HepG2 (cell line): ENCODE results near the gene SERAC1. TPM values are rescaled to one million over a fixed set of nuclear protein-coding genes. Genes with fewer than 3 reads are reported as not detected.

ENCODE experiments used
- ATAC-seq: fragments of 200-7000 bp; cut with Tn5 transposase; 3 replicates; pipeline ENCODE4 v1.9.1; 2020; ENCODE audit warnings: mild to moderate bottlenecking, moderate library complexity
- BruUV-seq: library from RNA; stranded (reverse); fragments of 400-500 nt; replicated peaks from 2 replicates; lab custom pipeline; 2021; lab: Mats Ljungman, UMichigan
- CTCF ChIA-PET: fragments of 300-600 bp; formaldehyde crosslinking; extraction: SDS; loops from one replicate; lab custom pipeline; 2021; ENCODE audit warnings: low total read pairs, inconsistent platforms, low intra/inter-chr PET ratio; lab: Yijun Ruan, JAX
- POLR2A ChIA-PET: fragments of 350-600 bp; sonication (Branson Sonifier 250); formaldehyde crosslinking; loops from one replicate; lab custom pipeline; 2020; ENCODE audit warnings: antibody characterized with exemption, inconsistent platforms; lab: Yijun Ruan, JAX
- DNase-seq: peaks from one replicate; pipeline ENCODE4 v3.0.0-alpha.2; 2015; ENCODE audit warnings: low spot score
- FAIRE-seq: peaks from 3 replicates; lab custom pipeline; 2011; peaks lifted over from hg19 to GRCh38; lab: Jason Lieb, UNC
- H2AFZ ChIP-seq: one replicate; pipeline ENCODE4 v1.6.1; 2011; ENCODE audit warnings: low read length, inconsistent platforms
- H3K27ac ChIP-seq: fragments of 300-600 bp; 3 replicates; pipeline ENCODE4 v1.8.0; 2011; ENCODE audit warnings: mixed run types, mild to moderate bottlenecking, mixed read lengths, low read length, inconsistent platforms; ENCODE audit not compliant: insufficient read depth; ENCODE audit errors: extremely low read length
- H3K27me3 ChIP-seq, 2 experiments: fragments of 200-600 bp in 1 of 2; 2 replicates in 1 of 2; 3 replicates in 1 of 2; pipeline versions ENCODE4 v1.6.0 to v1.8.0; 2011; ENCODE audit warnings: low read length in 2 of 2, mild to moderate bottlenecking in 2 of 2, moderate library complexity in 2 of 2, inconsistent platforms in 1 of 2; ENCODE audit not compliant: insufficient read depth in 2 of 2, control insufficient read depth in 1 of 2
- H3K36me3 ChIP-seq, 2 experiments: fragments of 200-600 bp in 1 of 2; replicated peaks in 1 of 2; 2 replicates in 1 of 2; 3 replicates in 1 of 2; pipeline versions ENCODE4 v1.5.1 to v1.8.0; 2011; ENCODE audit warnings: low read length in 2 of 2, inconsistent platforms in 1 of 2; ENCODE audit not compliant: insufficient read depth in 2 of 2, control insufficient read depth in 1 of 2
- H3K4me1 ChIP-seq: 2 replicates; pipeline ENCODE4 v1.5.1; 2012; ENCODE audit warnings: low read length, inconsistent platforms; ENCODE audit not compliant: insufficient read depth
- H3K4me2 ChIP-seq: 2 replicates; pipeline ENCODE4 v1.6.0; 2011; ENCODE audit warnings: low read depth, low read length, inconsistent platforms
- H3K4me3 ChIP-seq, 3 experiments: fragments of 200-600 bp in 1 of 3; sonication (generic), shearing (Covaris generic) in 1 of 3; replicated peaks in 1 of 3; 2 replicates each; pipeline ENCODE4 v1.5.1; 2011 to 2016; ENCODE audit warnings: low read length in 3 of 3, inconsistent platforms in 2 of 3, low read depth in 2 of 3, mild to moderate bottlenecking in 2 of 3, control low read depth in 1 of 3, mixed read lengths in 1 of 3; ENCODE audit not compliant: insufficient read depth in 1 of 3
- H3K79me2 ChIP-seq: one replicate; pipeline ENCODE4 v1.6.1; 2011; ENCODE audit warnings: low read length, inconsistent platforms; ENCODE audit not compliant: insufficient read depth
- H3K9ac ChIP-seq: 2 replicates; pipeline ENCODE4 v1.6.0; 2011; ENCODE audit warnings: mild to moderate bottlenecking, low read depth, low read length, inconsistent platforms; ENCODE audit not compliant: insufficient read depth
- H3K9me3 ChIP-seq: 2 replicates; pipeline ENCODE4 v1.5.1; 2012; ENCODE audit warnings: mild to moderate bottlenecking, low read length
- H4K20me1 ChIP-seq: 2 replicates; pipeline ENCODE4 v1.6.0; 2011; ENCODE audit warnings: inconsistent platforms, mild to moderate bottlenecking, low read length, moderate library complexity; ENCODE audit not compliant: insufficient read depth
- CENPX ChIP-seq: sonication (generic); formaldehyde crosslinking; IDR thresholded peaks from 2 replicates; pipeline ENCODE4 v1.9.0; 2021; ENCODE audit warnings: mild to moderate bottlenecking, missing genetic modification reagents, moderate library complexity
- ELF1 ChIP-seq: sonication (generic); formaldehyde crosslinking; IDR thresholded peaks from 2 replicates; pipeline ENCODE4 v1.4.0; 2020; ENCODE audit warnings: missing genetic modification reagents
- RNF2 ChIP-seq: fragments of 450-650 bp; conservative IDR thresholded peaks from 2 replicates; pipeline ENCODE4 v1.6.1; 2016; ENCODE audit warnings: low read depth
- ZNF512B ChIP-seq: sonication (generic); formaldehyde crosslinking; IDR thresholded peaks from 2 replicates; pipeline ENCODE4 v1.5.1; 2020; ENCODE audit warnings: missing genetic modification reagents, mild to moderate bottlenecking, borderline replicate concordance
- WGBS: methylation state at CpG from one replicate; pipeline ENCODE4 v1.1.6; 2017; ENCODE audit warnings: low lambda C conversion rate; 5-methylcytosine and 5-hydroxymethylcytosine counted together
- in situ Hi-C: cut with HindIII; loops from 2 replicates; pipeline ENCODE4 v1.10.0; 2017; ENCODE audit warnings: low pct_unique_long_range_greater_than_20kb; ENCODE audit not compliant: extremely low pct_ligation_motif_present
- intact Hi-C: fragments of 100-400 bp; cut with micrococcal nuclease; formaldehyde crosslinking; loops from one replicate; pipeline ENCODE4 v1.10.0; 2022; ENCODE audit not compliant: unreplicated experiment
- polyA plus RNA-seq, 8 experiments: library from polyadenylated mRNA; depleted of rRNA in 3 of 8; stranded (reverse) in 7 of 8; unstranded in 1 of 8; fragments of >200 nt; fragmentation: Illumina TruSeq in 4 of 8; extraction: Trizol in 4 of 8; gene quantifications; 2 replicates each; pipeline versions ENCODE4 v1.2.1 to v1.2.3, GENCODE V29; 2011 to 2016; ENCODE audit warnings: low read depth in 4 of 8, missing spikeins in 1 of 8, mixed read lengths in 1 of 8; ENCODE audit not compliant: insufficient read depth in 1 of 8
- total RNA-seq, 5 experiments: library from RNA; depleted of rRNA; stranded (reverse); fragments of >200 nt; fragmentation: Illumina TruSeq; extraction: Trizol; gene quantifications; 2 replicates each; pipeline ENCODE4 v1.2.3, GENCODE V29; 2016; ENCODE audit warnings: low read depth in 1 of 5
- TF ChIP-seq, protein P1 (sequence below): IDR thresholded peaks from 2 replicates; pipeline ENCODE4 v1.6.1; 2016; ENCODE audit warnings: low read depth, borderline replicate concordance
- TF ChIP-seq, protein P2 (sequence below): sonication (generic); formaldehyde crosslinking; IDR thresholded peaks from 2 replicates; pipeline ENCODE4 v1.4.0; 2020; ENCODE audit warnings: low read depth, missing genetic modification reagents

The SERAC1 gene
- total and polyA plus RNA-seq, 2 of the 13 experiments (the other 11 are each of a cell fraction or from before 2014, with no cell fraction given), result 4.5 to 8.1 TPM

DNA sequence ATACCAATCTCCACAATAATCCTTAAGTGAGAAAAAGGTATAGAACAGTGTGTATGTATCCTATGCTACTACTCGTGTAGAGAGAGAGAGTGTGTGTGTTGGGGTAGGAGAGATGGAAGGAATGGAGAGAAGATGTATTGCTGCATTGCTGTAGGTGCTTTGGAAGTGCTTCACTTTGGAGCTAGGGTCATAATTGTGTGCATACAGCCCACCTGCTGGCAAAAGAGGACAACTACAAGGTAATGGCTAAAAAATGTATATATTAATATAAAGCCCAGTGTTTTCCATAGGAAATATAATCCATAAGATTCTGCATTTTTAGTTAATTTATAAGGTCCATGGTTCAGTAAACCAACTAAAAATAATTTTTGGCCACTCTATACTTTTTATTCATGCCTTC lies 36.1 kb downstream of the SERAC1 start (continued):
- TF ChIP-seq RNF2, result no peak
- TF ChIP-seq, protein P1, sequence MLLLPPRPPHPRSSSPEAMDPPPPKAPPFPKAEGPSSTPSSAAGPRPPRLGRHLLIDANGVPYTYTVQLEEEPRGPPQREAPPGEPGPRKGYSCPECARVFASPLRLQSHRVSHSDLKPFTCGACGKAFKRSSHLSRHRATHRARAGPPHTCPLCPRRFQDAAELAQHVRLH, result no peak
- TF ChIP-seq ZNF512B (CRISPR knock-in tag), result no peak
- TF ChIP-seq, all 625 proteins: peak for 6

GRCh38 chr6:158125271-158125670 lies 42.8 kb downstream of the SERAC1 start:
- Histone ChIP-seq H3K36me3 (no peaks in the 10 kb centered on the region), H3K27me3 (no peaks in the 10 kb centered on the region), H3K9ac (no peak overlapping the region), H4K20me1 (no peaks in the 10 kb centered on the region), H3K4me3 (no peak overlapping the region), H3K4me1 (peaks cover 10% of the 10 kb centered on the region), H3K4me2 (no peak overlapping the region), H3K79me2 (no peaks in the 10 kb centered on the region), H3K9me3 (no peaks in the 10 kb centered on the region), H2AFZ (no peak overlapping the region), H3K27ac (no peak overlapping the region)
- ChIA-PET POLR2A (no interaction called here), CTCF (no interaction called here)
- DNase-seq, result no peak
- no peak for TF ChIP-seq CENPX (CRISPR knock-in tag)
- TF ChIP-seq, protein P2, sequence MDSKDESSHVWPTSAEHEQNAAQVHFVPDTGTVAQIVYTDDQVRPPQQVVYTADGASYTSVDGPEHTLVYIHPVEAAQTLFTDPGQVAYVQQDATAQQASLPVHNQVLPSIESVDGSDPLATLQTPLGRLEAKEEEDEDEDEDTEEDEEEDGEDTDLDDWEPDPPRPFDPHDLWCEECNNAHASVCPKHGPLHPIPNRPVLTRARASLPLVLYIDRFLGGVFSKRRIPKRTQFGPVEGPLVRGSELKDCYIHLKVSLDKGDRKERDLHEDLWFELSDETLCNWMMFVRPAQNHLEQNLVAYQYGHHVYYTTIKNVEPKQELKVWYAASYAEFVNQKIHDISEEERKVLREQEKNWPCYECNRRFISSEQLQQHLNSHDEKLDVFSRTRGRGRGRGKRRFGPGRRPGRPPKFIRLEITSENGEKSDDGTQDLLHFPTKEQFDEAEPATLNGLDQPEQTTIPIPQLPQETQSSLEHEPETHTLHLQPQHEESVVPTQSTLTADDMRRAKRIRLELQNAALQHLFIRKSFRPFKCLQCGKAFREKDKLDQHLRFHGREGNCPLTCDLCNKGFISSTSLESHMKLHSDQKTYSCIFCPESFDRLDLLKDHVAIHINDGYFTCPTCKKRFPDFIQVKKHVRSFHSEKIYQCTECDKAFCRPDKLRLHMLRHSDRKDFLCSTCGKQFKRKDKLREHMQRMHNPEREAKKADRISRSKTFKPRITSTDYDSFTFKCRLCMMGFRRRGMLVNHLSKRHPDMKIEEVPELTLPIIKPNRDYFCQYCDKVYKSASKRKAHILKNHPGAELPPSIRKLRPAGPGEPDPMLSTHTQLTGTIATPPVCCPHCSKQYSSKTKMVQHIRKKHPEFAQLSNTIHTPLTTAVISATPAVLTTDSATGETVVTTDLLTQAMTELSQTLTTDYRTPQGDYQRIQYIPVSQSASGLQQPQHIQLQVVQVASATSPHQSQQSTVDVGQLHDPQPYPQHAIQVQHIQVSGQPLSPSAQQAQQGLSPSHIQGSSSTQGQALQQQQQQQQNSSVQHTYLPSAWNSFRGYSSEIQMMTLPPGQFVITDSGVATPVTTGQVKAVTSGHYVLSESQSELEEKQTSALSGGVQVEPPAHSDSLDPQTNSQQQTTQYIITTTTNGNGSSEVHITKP (CRISPR knock-in tag), result no peak
- TF ChIP-seq ELF1 (CRISPR knock-in tag), result no peak
- in situ Hi-C loops, result no loop called here
- intact Hi-C loops, result no loop called here
- no peak for ATAC-seq
- no TSS peak for BruUV-seq
- no peak for FAIRE-seq
- WGBS, result 97% methylated on average over 2 of the region's 2 CpGs
